Hepatocyte (in vitro differentiated cells): ENCODE measurements around the gene NR2F2.

Source experiments
- CTCF ChIP-seq: fragments of 200-600 bp; sonication (generic); IDR thresholded peaks from 2 replicates; pipeline ENCODE4 v1.5.1; 2016; ENCODE audit warnings: antibody characterized with exemption, mild to moderate bottlenecking; ENCODE audit not compliant: poor library complexity
- EZH2 ChIP-seq: fragments of 200-600 bp; sonication (generic); IDR thresholded peaks from 2 replicates; pipeline ENCODE4 v1.6.1; 2016; ENCODE audit warnings: antibody characterized with exemption, mild to moderate bottlenecking, borderline replicate concordance

- TF ChIP-seq CTCF (no peak), EZH2 (no peak)
Measured at GRCh38 chr15:96337365-96338023, 7.0 kb downstream of the NR2F2 start.
